HepG2 (cell line): ENCODE results near the gene XIAP. TPM values are rescaled to one million over a fixed set of nuclear protein-coding genes. Genes with fewer than 3 reads are reported as not detected.

Source experiments
- BATF2 ChIP-seq: sonication (generic); formaldehyde crosslinking; IDR thresholded peaks from 2 replicates; pipeline ENCODE4 v1.8.0; 2022; ENCODE audit warnings: mild to moderate bottlenecking, missing genetic modification reagents, moderate library complexity
- BCL6 ChIP-seq: IDR thresholded peaks from 2 replicates; pipeline ENCODE4 v1.6.1; 2016; ENCODE audit warnings: missing genetic modification reagents, missing compliant biosample characterization
- ERF ChIP-seq: IDR thresholded peaks from 2 replicates; pipeline ENCODE4 v1.6.1; 2018; ENCODE audit warnings: missing biosample characterization, missing genetic modification reagents
- FOXM1 ChIP-seq: sonication (generic); formaldehyde crosslinking; IDR thresholded peaks from 2 replicates; pipeline ENCODE4 v1.5.0; 2020; ENCODE audit warnings: missing genetic modification reagents
- KDM3A ChIP-seq: IDR thresholded peaks from 2 replicates; pipeline ENCODE4 v1.6.1; 2018; ENCODE audit warnings: low read depth, missing compliant biosample characterization
- KMT2A ChIP-seq: sonication (generic); formaldehyde crosslinking; IDR thresholded peaks from 2 replicates; pipeline ENCODE4 v1.4.0; 2020; ENCODE audit warnings: missing genetic modification reagents
- MAFG ChIP-seq: sonication (generic); formaldehyde crosslinking; IDR thresholded peaks from 2 replicates; pipeline ENCODE4 v1.5.1; 2020; ENCODE audit warnings: mild to moderate bottlenecking, missing genetic modification reagents
- MAX ChIP-seq: IDR thresholded peaks from 2 replicates; pipeline ENCODE4 v1.6.1; 2012; ENCODE audit warnings: inconsistent platforms
- MED1 ChIP-seq: sonication (generic); formaldehyde crosslinking; IDR thresholded peaks from 2 replicates; pipeline ENCODE4 v1.4.0; 2020; ENCODE audit warnings: missing genetic modification reagents
- MED8 ChIP-seq: sonication (generic); formaldehyde crosslinking; IDR thresholded peaks from 2 replicates; pipeline ENCODE4 v1.8.1; 2023; ENCODE audit warnings: mild to moderate bottlenecking, missing genetic modification reagents; ENCODE audit not compliant: insufficient replicate concordance
- NFE2L2 ChIP-seq: fragments of 150-350 bp; IDR thresholded peaks from 2 replicates; pipeline ENCODE4 v1.6.1; 2014; ENCODE audit warnings: low read length
- NFKB2 ChIP-seq: sonication (generic); formaldehyde crosslinking; IDR thresholded peaks from 2 replicates; pipeline ENCODE4 v1.4.0; 2020; ENCODE audit warnings: missing genetic modification reagents, borderline replicate concordance
- NR2F2 ChIP-seq: IDR thresholded peaks from 2 replicates; pipeline ENCODE4 v1.6.1; 2012; ENCODE audit warnings: low read depth, inconsistent platforms, borderline replicate concordance
- PATZ1 ChIP-seq: sonication (generic); formaldehyde crosslinking; IDR thresholded peaks from 2 replicates; pipeline ENCODE4 v1.4.0; 2020; ENCODE audit warnings: missing genetic modification reagents
- PHF20 ChIP-seq: sonication (generic); formaldehyde crosslinking; IDR thresholded peaks from 2 replicates; pipeline ENCODE4 v1.5.0; 2020; ENCODE audit warnings: mild to moderate bottlenecking, missing genetic modification reagents
- THYN1 ChIP-seq: sonication (generic); formaldehyde crosslinking; IDR thresholded peaks from 2 replicates; pipeline ENCODE4 v1.8.1; 2023; ENCODE audit warnings: low read depth, mild to moderate bottlenecking, moderate library complexity, missing genetic modification reagents, borderline replicate concordance
- ZFP1 ChIP-seq: IDR thresholded peaks from 2 replicates; pipeline ENCODE4 v1.6.1; 2016
- ZNF292 ChIP-seq: sonication (generic); formaldehyde crosslinking; IDR thresholded peaks from 2 replicates; pipeline ENCODE4 v1.8.1; 2022; ENCODE audit warnings: mild to moderate bottlenecking, low read depth, missing genetic modification reagents, borderline replicate concordance
- ZNF556 ChIP-seq: sonication (generic); formaldehyde crosslinking; IDR thresholded peaks from 2 replicates; pipeline ENCODE4 v1.4.0; 2020; ENCODE audit warnings: mild to moderate bottlenecking, missing genetic modification reagents, borderline replicate concordance
- ZNF558 ChIP-seq: sonication (generic); formaldehyde crosslinking; IDR thresholded peaks from 2 replicates; pipeline ENCODE4 v1.9.0; 2022; ENCODE audit warnings: mild to moderate bottlenecking, missing genetic modification reagents, borderline replicate concordance
- ZNF562 ChIP-seq: sonication (generic); formaldehyde crosslinking; IDR thresholded peaks from 2 replicates; pipeline ENCODE4 v1.8.0; 2022; ENCODE audit warnings: missing genetic modification reagents, borderline replicate concordance
- ZNF569 ChIP-seq: sonication (generic); formaldehyde crosslinking; IDR thresholded peaks from 2 replicates; pipeline ENCODE4 v1.5.0; 2020; ENCODE audit warnings: mild to moderate bottlenecking, missing genetic modification reagents, moderate library complexity, borderline replicate concordance
- ZNF574 ChIP-seq: sonication (generic); formaldehyde crosslinking; IDR thresholded peaks from 2 replicates; pipeline ENCODE4 v1.4.0; 2020; ENCODE audit warnings: missing genetic modification reagents
- ZSCAN12 ChIP-seq: sonication (generic); formaldehyde crosslinking; IDR thresholded peaks from 2 replicates; pipeline ENCODE4 v1.9.0; 2021; ENCODE audit warnings: mild to moderate bottlenecking, missing genetic modification reagents
- ZSCAN25 ChIP-seq: sonication (generic); formaldehyde crosslinking; IDR thresholded peaks from 2 replicates; pipeline ENCODE4 v1.8.0; 2022; ENCODE audit warnings: mild to moderate bottlenecking, missing genetic modification reagents
- polyA plus RNA-seq, 8 experiments: library from polyadenylated mRNA; depleted of rRNA in 3 of 8; stranded (reverse) in 7 of 8; unstranded in 1 of 8; fragments of >200 nt; fragmentation: Illumina TruSeq in 4 of 8; extraction: Trizol in 4 of 8; gene quantifications; 2 replicates each; pipeline versions ENCODE4 v1.2.1 to v1.2.3, GENCODE V29; 2011 to 2016; ENCODE audit warnings: low read depth in 4 of 8, missing spikeins in 1 of 8, mixed read lengths in 1 of 8; ENCODE audit not compliant: insufficient read depth in 1 of 8
- total RNA-seq, 5 experiments: library from RNA; depleted of rRNA; stranded (reverse); fragments of >200 nt; fragmentation: Illumina TruSeq; extraction: Trizol; gene quantifications; 2 replicates each; pipeline ENCODE4 v1.2.3, GENCODE V29; 2016; ENCODE audit warnings: low read depth in 1 of 5
- TF ChIP-seq, protein P1 (sequence below): sonication (generic); formaldehyde crosslinking; IDR thresholded peaks from 2 replicates; pipeline ENCODE4 v1.5.0; 2020; ENCODE audit warnings: missing genetic modification reagents

XIAP gene
- total and polyA plus RNA-seq, 2 of the 13 experiments (the other 11 are each of a cell fraction or from before 2014, with no cell fraction given) = 12.9 to 29.5 TPM

- TF ChIP-seq KMT2A (peak; percentile 45; the same call in 1 of the 2 replicates), THYN1 (CRISPR knock-in tag) (no peak), NFKB2 (CRISPR knock-in tag) (no peak), ZSCAN12 (CRISPR knock-in tag) (no peak), BATF2 (CRISPR knock-in tag) (no peak), NR2F2 (no peak), NFE2L2 (no peak), ERF (CRISPR knock-in tag) (0 out of 2 replicates have a peak, but pooled peaks have one; percentile 39), MAFG (CRISPR knock-in tag) (no peak), PHF20 (no peak), ZNF556 (CRISPR knock-in tag) (no peak), FOXM1 (CRISPR knock-in tag) (no peak), ZSCAN25 (CRISPR knock-in tag) (0 out of 2 replicates have a peak, but pooled peaks have one; percentile 28), PATZ1 (CRISPR knock-in tag) (peak; percentile 84), KDM3A (CRISPR knock-in tag) (no peak), ZNF574 (CRISPR knock-in tag) (peak; percentile 32; the same call in 1 of the 2 replicates), MED8 (CRISPR knock-in tag) (no peak), BCL6 (CRISPR knock-in tag) (0 out of 2 replicates have a peak, but pooled peaks have one; percentile 20), MAX (peak; percentile 46; the same call in 1 of the 2 replicates), ZNF569 (no peak), ZNF562 (CRISPR knock-in tag) (no peak), ZNF292 (CRISPR knock-in tag) (peak; percentile 56; the same call in 1 of the 2 replicates), ZNF558 (CRISPR knock-in tag) (no peak), MED1 (0 out of 2 replicates have a peak, but pooled peaks have one; percentile 31), ZFP1 (CRISPR knock-in tag) (no peak)
- TF ChIP-seq, protein P1, sequence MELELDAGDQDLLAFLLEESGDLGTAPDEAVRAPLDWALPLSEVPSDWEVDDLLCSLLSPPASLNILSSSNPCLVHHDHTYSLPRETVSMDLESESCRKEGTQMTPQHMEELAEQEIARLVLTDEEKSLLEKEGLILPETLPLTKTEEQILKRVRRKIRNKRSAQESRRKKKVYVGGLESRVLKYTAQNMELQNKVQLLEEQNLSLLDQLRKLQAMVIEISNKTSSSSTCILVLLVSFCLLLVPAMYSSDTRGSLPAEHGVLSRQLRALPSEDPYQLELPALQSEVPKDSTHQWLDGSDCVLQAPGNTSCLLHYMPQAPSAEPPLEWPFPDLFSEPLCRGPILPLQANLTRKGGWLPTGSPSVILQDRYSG = no peak
These were observed 103.0 kb downstream of the XIAP start (continued) for GRCh38 chrX:123962794-123963373.
